ENCODE results near the gene NPY2R. TPM values are rescaled to one million over a fixed set of nuclear protein-coding genes. Genes with fewer than 3 reads are reported as not detected.

NPY2R gene
- total and polyA plus RNA-seq, 2 of the 13 experiments (the other 11 are each of a cell fraction or from before 2014, with no cell fraction given): not detected

- TF ChIP-seq ZIK1 (CRISPR knock-in tag; IDR thresholded peaks at IDR 0.05; ENCODE audit: borderline replicate concordance, low read depth): no peak
- TF ChIP-seq LRRFIP1 (CRISPR knock-in tag; conservative IDR thresholded peaks at IDR 0.05): no peak
- no peak for TF ChIP-seq TMF1 (CRISPR knock-in tag; IDR thresholded peaks at IDR 0.05; ENCODE audit: low read depth)
- no peak for TF ChIP-seq SIN3A (IDR thresholded peaks at IDR 0.05; ENCODE audit: borderline replicate concordance, low read depth, low read length)
- TF ChIP-seq HCFC1 (IDR thresholded peaks at IDR 0.05; ENCODE audit: low read depth, low read length): no peak
- TF ChIP-seq NFE2L1 (CRISPR knock-in tag; IDR thresholded peaks at IDR 0.05; ENCODE audit: borderline replicate concordance): no peak
- no peak for TF ChIP-seq ZNF136 (CRISPR knock-in tag; IDR thresholded peaks at IDR 0.05; ENCODE audit: low read depth)
- TF ChIP-seq TSC22D2 (CRISPR knock-in tag; IDR thresholded peaks at IDR 0.05; ENCODE audit: borderline replicate concordance): no peak
- Histone ChIP-seq H3K4me1 (ENCODE audit: insufficient read depth, low read length) (no peaks in the 10 kb centered on the region), H3K79me2 (ENCODE audit: insufficient read depth, low read length) (no peaks in the 10 kb centered on the region), H3K4me3 (replicated peaks in 1 of 3; ENCODE audit: insufficient read depth in 1 of 3, low read depth in 2 of 3, low read length in 3 of 3) (no peak overlapping the region), H2AFZ (ENCODE audit: low read length) (no peak overlapping the region), H3K27ac (ENCODE audit: extremely low read length, insufficient read depth, low read length) (no peak overlapping the region), H3K9me3 (ENCODE audit: low read length) (no peaks in the 10 kb centered on the region), H3K9ac (ENCODE audit: insufficient read depth, low read depth, low read length) (no peak overlapping the region), H4K20me1 (ENCODE audit: insufficient read depth, low read length) (no peaks in the 10 kb centered on the region), H3K4me2 (ENCODE audit: low read depth, low read length) (no peak overlapping the region), H3K27me3 (ENCODE audit: control insufficient read depth in 1 of 2, insufficient read depth in 2 of 2, low read length in 2 of 2) (no peaks in the 10 kb centered on the region), H3K36me3 (replicated peaks in 1 of 2; ENCODE audit: control insufficient read depth in 1 of 2, insufficient read depth in 2 of 2, low read length in 2 of 2) (no peaks in the 10 kb centered on the region)
- no peak for DNase-seq (ENCODE audit: low spot score)
- FAIRE-seq: no peak
- in situ Hi-C loops (cut with HindIII; ENCODE audit: extremely low pct_ligation_motif_present, low pct_unique_long_range_greater_than_20kb) (no loop called here), intact Hi-C loops (cut with micrococcal nuclease; ENCODE audit: unreplicated experiment) (no loop called here)
- POLR2A ChIA-PET: no interaction called here
- ATAC-seq: no peak
- WGBS (ENCODE audit: low lambda C conversion rate): 14% methylated on average over 3 of the region's 3 CpGs
- no TSS peak for BruUV-seq (replicated peaks)
- CTCF ChIA-PET (ENCODE audit: low intra/inter-chr PET ratio, low total read pairs): no interaction called here
These were observed 47.1 kb upstream of the NPY2R start for GRCh38 chr4:155161357-155161756.
